Transverse colon (tissue), 4 donors: Measurements from ENCODE around the gene PHYHD1.

ENCODE experiments used
- CTCF ChIP-seq, 5 experiments: fragments of 200-600 bp in 3 of 5; fragments of 450-650 bp in 2 of 5; sonication (generic) in 3 of 5; IDR thresholded peaks; 1 replicate in 2 of 5; 2 replicates in 3 of 5; pipeline ENCODE4 v1.5.1; 2016 to 2017; ENCODE audit warnings: antibody characterized with exemption in 5 of 5, inconsistent platforms in 3 of 5, mild to moderate bottlenecking in 2 of 5, moderate library complexity in 1 of 5
- POLR2A ChIP-seq: fragments of 450-650 bp; IDR thresholded peaks from one replicate; pipeline ENCODE4 v1.6.1; 2016; ENCODE audit warnings: antibody characterized with exemption, mild to moderate bottlenecking, moderate library complexity
- POLR2AphosphoS5 ChIP-seq, 3 donors: sonication (generic); formaldehyde crosslinking; IDR thresholded peaks; one replicate each; pipeline ENCODE4 v1.6.1; 2016; ENCODE audit warnings: antibody characterized with exemption in 3 of 3

DNA sequence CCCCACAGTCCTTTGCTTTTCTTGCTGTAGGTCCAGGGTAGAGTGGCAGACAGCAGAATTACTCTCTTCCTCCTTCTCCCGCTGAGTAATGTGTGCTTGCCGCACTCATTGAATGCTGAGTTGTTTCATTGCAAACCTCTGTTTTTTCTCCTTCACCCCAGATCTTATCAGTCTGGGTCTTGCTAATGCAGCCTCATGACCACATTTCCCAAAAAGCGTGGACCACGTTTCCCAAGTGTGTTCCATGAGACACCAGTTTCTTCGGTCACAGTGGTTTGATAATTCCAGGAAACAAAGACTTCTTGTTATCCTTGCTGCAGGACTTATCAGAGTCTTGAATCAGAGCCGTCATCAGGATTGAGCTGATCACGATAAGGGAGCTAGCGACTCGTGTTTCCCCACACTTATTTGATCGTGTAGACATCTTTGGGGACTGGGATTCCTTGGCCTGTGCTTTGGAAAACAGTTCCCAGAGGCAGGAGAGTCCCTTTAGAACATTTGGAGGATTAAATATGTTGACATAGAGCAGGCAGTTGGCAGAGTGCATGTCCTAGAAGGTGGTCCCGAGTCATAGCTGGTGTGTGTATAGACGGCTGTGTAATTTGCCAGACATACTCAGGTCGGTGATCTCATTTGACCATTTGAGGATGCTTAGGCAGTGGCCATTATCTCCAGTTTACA lies 34.4 kb upstream of the PHYHD1 start:
- TF ChIP-seq CTCF (IDR thresholded peaks at IDR 0.05) (no peak), POLR2AphosphoS5 (IDR thresholded peaks at IDR 0.05) (no peak), POLR2A (no peak)
